ENCODE measurements around the gene STON1. TPM values are rescaled to one million over a fixed set of nuclear protein-coding genes. Genes with fewer than 3 reads are reported as not detected.

STON1 gene
- total RNA-seq, 4 donors from 2014 or later, result 36.2 to 113 (median 61.5) TPM

DNA sequence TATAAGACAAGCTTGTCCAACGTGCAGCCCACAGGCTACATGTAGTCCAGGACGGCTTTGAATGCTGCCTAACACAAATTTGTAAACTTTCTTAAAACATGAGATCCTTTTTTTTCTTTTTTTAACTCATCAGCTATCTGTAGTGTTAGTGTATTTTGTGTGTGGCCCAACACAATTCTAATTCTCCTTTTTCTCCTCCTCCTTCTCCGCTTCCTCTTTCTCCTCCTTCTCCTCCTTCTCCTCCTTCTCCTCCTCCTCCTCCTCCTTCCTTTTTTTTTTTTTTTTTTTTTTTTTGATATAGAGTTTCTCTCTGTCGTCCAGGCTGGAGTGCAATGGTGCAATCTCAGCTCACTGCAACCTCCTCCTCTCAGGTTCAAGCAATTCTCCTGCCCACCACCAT lies 48.4 kb downstream of the STON1 start:
- TF ChIP-seq, protein P1, sequence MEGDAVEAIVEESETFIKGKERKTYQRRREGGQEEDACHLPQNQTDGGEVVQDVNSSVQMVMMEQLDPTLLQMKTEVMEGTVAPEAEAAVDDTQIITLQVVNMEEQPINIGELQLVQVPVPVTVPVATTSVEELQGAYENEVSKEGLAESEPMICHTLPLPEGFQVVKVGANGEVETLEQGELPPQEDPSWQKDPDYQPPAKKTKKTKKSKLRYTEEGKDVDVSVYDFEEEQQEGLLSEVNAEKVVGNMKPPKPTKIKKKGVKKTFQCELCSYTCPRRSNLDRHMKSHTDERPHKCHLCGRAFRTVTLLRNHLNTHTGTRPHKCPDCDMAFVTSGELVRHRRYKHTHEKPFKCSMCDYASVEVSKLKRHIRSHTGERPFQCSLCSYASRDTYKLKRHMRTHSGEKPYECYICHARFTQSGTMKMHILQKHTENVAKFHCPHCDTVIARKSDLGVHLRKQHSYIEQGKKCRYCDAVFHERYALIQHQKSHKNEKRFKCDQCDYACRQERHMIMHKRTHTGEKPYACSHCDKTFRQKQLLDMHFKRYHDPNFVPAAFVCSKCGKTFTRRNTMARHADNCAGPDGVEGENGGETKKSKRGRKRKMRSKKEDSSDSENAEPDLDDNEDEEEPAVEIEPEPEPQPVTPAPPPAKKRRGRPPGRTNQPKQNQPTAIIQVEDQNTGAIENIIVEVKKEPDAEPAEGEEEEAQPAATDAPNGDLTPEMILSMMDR (IDR thresholded peaks at IDR 0.05; ENCODE audit: low read depth), result no peak

DNA sequence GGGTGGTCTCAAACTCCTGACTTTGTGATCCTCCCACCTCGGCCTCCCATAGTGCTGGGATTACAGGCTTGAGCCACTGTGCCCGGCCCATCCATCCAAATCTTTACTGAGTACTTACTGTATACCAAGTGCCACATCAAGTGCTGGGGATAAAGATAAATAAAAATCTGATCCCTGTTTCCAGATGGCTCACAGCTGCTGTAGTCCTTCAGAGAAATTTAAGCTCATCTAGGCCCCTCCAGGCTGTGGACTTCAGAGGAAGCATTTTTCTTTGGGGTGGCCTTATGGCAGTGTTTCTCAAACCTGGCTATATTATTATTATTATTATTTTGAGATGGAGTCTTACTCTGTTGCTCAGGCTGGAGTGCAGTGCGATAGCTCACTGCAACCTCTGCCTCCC lies 54.0 kb downstream of the STON1 start:
- TF ChIP-seq, protein P1 (IDR thresholded peaks at IDR 0.05; ENCODE audit: low read depth), result no peak

DNA sequence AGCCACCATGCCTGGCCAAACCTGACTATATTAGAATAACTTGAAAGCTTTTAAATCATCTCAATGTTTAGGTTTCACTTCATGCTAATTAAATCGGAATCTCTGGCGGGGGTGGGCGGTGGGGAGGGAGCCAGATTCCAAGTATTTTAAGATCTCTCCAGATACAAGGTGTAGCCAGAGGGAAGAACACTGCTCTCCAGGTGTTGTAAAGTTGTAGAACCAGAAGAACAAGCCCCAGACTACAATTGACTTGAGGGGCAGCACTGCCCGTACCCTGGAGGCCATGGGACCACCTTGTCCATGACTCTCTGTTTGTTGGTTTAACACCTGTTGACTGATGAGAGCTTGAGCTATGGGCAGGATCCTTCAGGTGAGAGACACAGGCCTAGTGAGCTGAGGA lies 54.6 kb downstream of the STON1 start:
- TF ChIP-seq, protein P1 (IDR thresholded peaks at IDR 0.05; ENCODE audit: low read depth), result no peak

DNA sequence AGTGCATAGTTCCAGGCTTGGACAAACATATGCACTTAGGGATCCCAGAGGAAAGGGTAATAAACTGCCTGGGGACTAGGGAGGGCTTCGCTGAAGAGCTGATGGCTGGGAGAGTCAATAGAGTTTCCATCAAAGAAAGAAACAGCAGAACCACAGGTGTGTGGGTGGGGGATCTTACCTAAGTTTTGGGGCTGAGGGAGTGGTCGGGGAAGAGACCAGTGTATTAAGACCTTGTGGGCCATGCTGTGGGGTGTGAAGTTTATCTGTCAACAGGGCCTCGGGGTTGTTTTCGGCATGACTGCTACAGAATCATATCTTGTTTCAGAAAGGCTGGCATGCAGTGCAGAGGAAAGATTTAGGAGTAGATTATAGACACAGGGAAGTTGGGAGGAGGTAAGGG lies 56.5 kb downstream of the STON1 start:
- TF ChIP-seq, protein P1 (IDR thresholded peaks at IDR 0.05; ENCODE audit: low read depth), result no peak

DNA sequence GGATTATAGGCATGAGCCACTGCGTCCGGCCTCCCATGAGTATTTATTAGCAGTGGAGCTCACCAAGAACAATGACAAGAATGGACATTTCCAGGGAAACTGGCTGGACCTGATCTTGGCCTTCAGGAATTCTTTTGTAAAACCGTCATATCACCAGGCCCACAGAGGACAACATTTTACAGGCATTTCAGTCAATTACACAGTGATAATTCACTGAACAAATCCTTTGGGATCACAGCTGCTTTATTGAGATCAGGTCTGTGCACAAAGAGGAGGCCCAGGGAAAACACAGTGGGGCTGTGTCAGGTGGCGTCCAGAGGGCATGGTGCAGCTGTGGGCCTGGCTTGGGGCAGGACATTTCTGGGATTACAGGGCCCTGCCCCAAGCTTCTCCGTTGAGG lies 57.6 kb downstream of the STON1 start:
- TF ChIP-seq, protein P1 (IDR thresholded peaks at IDR 0.05; ENCODE audit: low read depth), result no peak

DNA sequence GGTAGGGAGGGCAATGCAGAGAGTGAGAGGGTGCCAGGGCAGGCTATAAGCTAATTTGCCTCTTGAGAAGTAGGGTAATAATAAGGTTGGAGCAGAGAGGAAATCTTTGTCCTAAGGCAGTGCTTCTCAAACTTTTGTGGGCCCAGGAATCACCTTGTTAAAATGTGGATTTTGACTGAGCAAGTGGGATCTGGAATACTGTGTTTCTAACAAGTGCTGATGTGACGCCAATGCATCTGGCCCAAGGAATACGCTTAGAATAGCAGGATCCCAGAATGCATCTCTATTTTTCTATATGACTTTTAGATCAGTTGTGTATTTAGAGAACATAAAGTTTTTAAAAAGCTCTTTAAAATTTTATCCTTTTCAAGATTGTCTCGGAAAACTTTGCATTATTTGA lies 58.0 kb downstream of the STON1 start:
- TF ChIP-seq, protein P1 (IDR thresholded peaks at IDR 0.05; ENCODE audit: low read depth), result no peak

DNA sequence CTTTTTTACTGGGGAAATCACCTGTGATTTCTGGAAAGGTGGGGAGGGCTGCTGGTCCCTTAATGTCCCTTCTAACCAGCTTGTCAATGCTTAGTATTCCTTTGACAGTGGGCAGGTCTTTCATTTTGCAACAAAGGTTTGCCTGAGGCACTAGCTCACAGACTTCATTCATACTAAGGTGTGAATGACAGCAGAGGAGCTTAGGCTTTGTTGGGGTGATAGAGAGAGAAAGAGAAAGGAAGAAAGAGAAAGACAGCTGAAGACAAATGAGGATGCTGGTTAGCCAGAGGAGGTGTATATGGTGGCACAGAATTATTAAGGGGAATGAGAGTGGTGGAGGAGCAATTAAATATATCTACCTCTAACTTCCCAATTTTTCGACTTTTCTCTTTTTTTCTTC lies 58.8 kb downstream of the STON1 start:
- TF ChIP-seq, protein P1 (IDR thresholded peaks at IDR 0.05; ENCODE audit: low read depth), result no peak
